NT2/D1 (cell line): Measurements from ENCODE around the gene SMAD6.

Experiments used
- YY1 ChIP-seq: IDR thresholded peaks from 2 replicates; pipeline ENCODE4 v1.6.1; 2011; ENCODE audit not compliant: insufficient read length, insufficient read depth
- ZNF274 ChIP-seq: IDR thresholded peaks from 2 replicates; pipeline ENCODE4 v1.6.1; 2011; ENCODE audit warnings: mild to moderate bottlenecking, low read depth, low read length

DNA sequence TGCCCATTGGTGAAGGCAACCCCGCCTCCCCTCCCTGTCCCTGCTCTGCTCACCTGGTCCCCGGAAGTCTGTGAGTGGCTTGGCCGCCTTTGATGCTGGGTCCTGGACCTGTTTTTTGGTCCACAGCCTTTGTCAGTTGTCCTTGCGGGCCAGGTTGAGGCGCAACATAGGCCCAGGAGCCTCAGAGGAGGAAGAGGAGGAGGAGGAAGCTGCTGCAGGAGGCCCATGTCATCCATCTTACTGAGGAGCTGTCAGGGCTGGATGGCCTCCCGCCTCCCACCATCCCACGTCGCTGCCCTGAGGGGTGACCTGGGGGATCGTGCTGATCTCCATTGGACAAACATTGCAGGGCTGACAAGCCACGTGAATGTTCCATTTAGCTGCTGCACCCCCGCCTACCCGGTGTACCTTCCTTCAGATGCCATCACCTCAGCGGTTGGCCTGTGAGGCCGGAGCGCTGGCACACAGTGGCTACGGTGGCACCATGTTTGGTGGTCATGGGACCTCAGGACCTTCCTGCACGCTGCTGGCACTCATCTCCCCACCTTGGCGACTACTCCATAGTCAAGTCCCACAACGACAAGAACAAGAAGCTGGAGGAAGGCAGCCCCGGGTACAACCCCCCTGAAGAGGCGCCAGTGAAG, 106.3 kb downstream of the SMAD6 start:
- no peak for TF ChIP-seq YY1
- no peak for TF ChIP-seq ZNF274
